CD14-positive monocyte (primary cell): ENCODE results near the gene DOCK6. TPM values are rescaled to one million over a fixed set of nuclear protein-coding genes. Genes with fewer than 3 reads are reported as not detected.

ENCODE experiments used
- DNase-seq, 3 donors: peaks; one replicate each; pipeline ENCODE4 v3.0.0-alpha.2; 2011 to 2022
- H2AFZ ChIP-seq: 2 replicates; pipeline ENCODE4 v1.6.0; 2012; ENCODE audit warnings: mild to moderate bottlenecking, low read depth, low read length, inconsistent platforms; ENCODE audit not compliant: insufficient read depth, poor library complexity, severe bottlenecking
- H3K27ac ChIP-seq, 2 donors: 1 replicate in 1 of 2; 2 replicates in 1 of 2; pipeline ENCODE4 v1.5.1; 2012 to 2013; ENCODE audit warnings: low read length in 2 of 2, control low read depth in 1 of 2, inconsistent platforms in 1 of 2, low read depth in 1 of 2, mild to moderate bottlenecking in 1 of 2
- H3K27me3 ChIP-seq, 2 donors: one replicate each; pipeline versions ENCODE4 v1.6.0 to v1.6.1; 2011 to 2013; ENCODE audit warnings: low read length in 2 of 2; ENCODE audit not compliant: control insufficient read depth in 2 of 2, insufficient read depth in 2 of 2
- H3K36me3 ChIP-seq, 2 donors: replicated peaks in 1 of 2; 1 replicate in 1 of 2; 2 replicates in 1 of 2; pipeline versions ENCODE4 v1.5.1 to v1.6.1; 2012 to 2013; ENCODE audit warnings: low read length in 2 of 2, control low read depth in 1 of 2, inconsistent platforms in 1 of 2, mild to moderate bottlenecking in 1 of 2; ENCODE audit not compliant: insufficient read depth in 2 of 2, control insufficient read depth in 1 of 2
- H3K4me1 ChIP-seq, 2 donors: 1 replicate in 1 of 2; 2 replicates in 1 of 2; pipeline versions ENCODE4 v1.5.1 to v1.6.1; 2012 to 2013; ENCODE audit warnings: low read length in 2 of 2, control low read depth in 1 of 2, inconsistent platforms in 1 of 2, mild to moderate bottlenecking in 1 of 2, moderate library complexity in 1 of 2; ENCODE audit not compliant: insufficient read depth in 2 of 2, control insufficient read depth in 1 of 2
- H3K4me2 ChIP-seq: replicated peaks from 2 replicates; pipeline ENCODE3; 2012; ENCODE audit warnings: low read length, moderate library complexity, mild to moderate bottlenecking; ENCODE audit not compliant: poor library complexity, severe bottlenecking; ENCODE audit errors: extremely low read depth
- H3K4me3 ChIP-seq, 3 experiments: fragments of 200-600 bp in 1 of 3; sonication (generic) in 1 of 3; replicated peaks in 1 of 3; 1 replicate in 2 of 3; 2 replicates in 1 of 3; pipeline ENCODE4 v1.5.1; 2011 to 2013; ENCODE audit warnings: low read length in 3 of 3, mild to moderate bottlenecking in 3 of 3, control low read depth in 2 of 3, low read depth in 2 of 3, inconsistent platforms in 1 of 3, moderate library complexity in 1 of 3
- H3K79me2 ChIP-seq: 2 replicates; pipeline ENCODE4 v1.6.0; 2012; ENCODE audit warnings: mild to moderate bottlenecking, control low read depth, inconsistent platforms, low read length, moderate library complexity; ENCODE audit not compliant: insufficient read depth
- H3K9ac ChIP-seq: 2 replicates; pipeline ENCODE4 v1.6.0; 2017; ENCODE audit warnings: low read length, mild to moderate bottlenecking; ENCODE audit not compliant: insufficient read depth, poor library complexity, severe bottlenecking
- H3K9me3 ChIP-seq, 2 donors: replicated peaks in 1 of 2; 1 replicate in 1 of 2; 2 replicates in 1 of 2; pipeline versions ENCODE4 v1.5.1 to v1.6.1; 2012 to 2013; ENCODE audit warnings: low read length in 2 of 2, control low read depth in 1 of 2; ENCODE audit not compliant: control insufficient read depth in 1 of 2, insufficient read depth in 1 of 2
- H4K20me1 ChIP-seq: 2 replicates; pipeline ENCODE4 v1.6.0; 2012; ENCODE audit warnings: mild to moderate bottlenecking, low read length, control low read depth, moderate library complexity; ENCODE audit not compliant: insufficient read depth
- H3K27ac Mint-ChIP-seq, 7 donors: one replicate each; pipeline ENCODE4 v1.8.0; 2020; ENCODE audit warnings: mild to moderate bottlenecking in 7 of 7, mixed read lengths in 7 of 7, moderate library complexity in 6 of 7, inconsistent platforms in 2 of 7
- H3K27me3 Mint-ChIP-seq, 3 donors: one replicate each; pipeline ENCODE4 v1.8.0; 2021 to 2022; ENCODE audit warnings: low read depth in 3 of 3, mild to moderate bottlenecking in 3 of 3, mixed read lengths in 3 of 3, moderate library complexity in 3 of 3, inconsistent platforms in 1 of 3
- H3K36me3 Mint-ChIP-seq, 2 donors: one replicate each; pipeline ENCODE4 v1.8.0; 2020; ENCODE audit warnings: mixed read lengths in 2 of 2, inconsistent platforms in 1 of 2, mild to moderate bottlenecking in 1 of 2
- H3K4me1 Mint-ChIP-seq: one replicate; pipeline ENCODE4 v1.8.0; 2020; ENCODE audit warnings: mild to moderate bottlenecking, mixed read lengths
- H3K4me3 Mint-ChIP-seq, 2 donors: one replicate each; pipeline ENCODE4 v1.8.0; 2020; ENCODE audit warnings: mild to moderate bottlenecking in 2 of 2, mixed read lengths in 2 of 2, moderate library complexity in 1 of 2
- H3K9me3 Mint-ChIP-seq, 7 donors: one replicate each; pipeline ENCODE4 v1.8.0; 2020 to 2022; ENCODE audit warnings: mixed read lengths in 7 of 7, mild to moderate bottlenecking in 6 of 7, moderate library complexity in 6 of 7, inconsistent platforms in 2 of 7
- CTCF ChIP-seq: fragments of 200-600 bp; IDR thresholded peaks from one replicate; pipeline ENCODE4 v1.8.0; 2022; ENCODE audit warnings: antibody characterized with exemption, mild to moderate bottlenecking
- WGBS: methylation state at CpG from one replicate; pipeline ENCODE4 v1.1.5; 2013; ENCODE audit warnings: missing lambda C conversion rate; ENCODE audit not compliant: insufficient coverage; 5-methylcytosine and 5-hydroxymethylcytosine counted together
- intact Hi-C, 2 donors: fragments of 100-400 bp; cut with micrococcal nuclease; formaldehyde crosslinking; loops; one replicate each; pipeline versions ENCODE4 v1.15.0 to v1.15.1; 2023
- polyA plus RNA-seq, 3 donors: library from polyadenylated mRNA; depleted of rRNA in 1 of 3; unstranded in 2 of 3; stranded (reverse) in 1 of 3; fragments of 300-500 nt in 2 of 3; fragments of >200 nt in 1 of 3; fragmentation: Illumina TruSeq in 2 of 3; gene quantifications; 1 replicate in 2 of 3; 2 replicates in 1 of 3; pipeline ENCODE4 v1.2.3, GENCODE V29; 2012 to 2021

The DOCK6 gene
- polyA plus RNA-seq, 3 donors: 0.03 to 0.93 (median 0.18) TPM

- Mint-ChIP-seq H3K4me1 (no peaks in the 10 kb centered on the region), H3K27me3 (peaks cover 58 to 81% (median 73%) of the 10 kb centered on the region in 3 donors), H3K36me3 (no peaks in the 10 kb centered on the region), H3K4me3 (no peak overlapping the region), H3K27ac (no peak overlapping the region), H3K9me3 (peaks cover 0 to 18% (median 4%) of the 10 kb centered on the region in 7 donors)
- H3K27ac ChIP-seq: no peak overlapping the region
- H3K4me3 ChIP-seq: no peak overlapping the region
- DNase-seq: no peak
- no peak overlapping the region for H2AFZ ChIP-seq
- H3K36me3 ChIP-seq: no peaks in the 10 kb centered on the region
- no peaks in the 10 kb centered on the region for H4K20me1 ChIP-seq
- intact Hi-C loops: no loop called here
- H3K79me2 ChIP-seq: no peaks in the 10 kb centered on the region
- H3K9ac ChIP-seq: no peak overlapping the region
- H3K4me1 ChIP-seq: no peaks in the 10 kb centered on the region
- no peaks in the 10 kb centered on the region for H3K9me3 ChIP-seq
- H3K4me2 ChIP-seq: no peak overlapping the region
- WGBS: 60% methylated on average over 2 of the region's 2 CpGs
- no peak for TF ChIP-seq CTCF
- peaks cover 14 to 56% of the 10 kb centered on the region in 2 donors for H3K27me3 ChIP-seq
These were observed 11.0 kb upstream of the DOCK6 start for GRCh38 chr19:11273296-11273695.

- no peak overlapping the region for H3K4me3 Mint-ChIP-seq
- Histone ChIP-seq H3K9ac (no peak overlapping the region), H3K4me3 (no peak overlapping the region), H3K27ac (no peak overlapping the region), H3K79me2 (no peaks in the 10 kb centered on the region), H3K4me2 (no peak overlapping the region), H4K20me1 (no peaks in the 10 kb centered on the region), H3K9me3 (no peaks in the 10 kb centered on the region), H3K27me3 (peaks cover 0 to 56% of the 10 kb centered on the region in 2 donors), H3K4me1 (no peaks in the 10 kb centered on the region), H3K36me3 (no peaks in the 10 kb centered on the region), H2AFZ (peak overlapping the region; percentile 10)
- H3K27me3 Mint-ChIP-seq: peaks cover 61 to 88% (median 70%) of the 10 kb centered on the region in 3 donors
- no peaks in the 10 kb centered on the region for H3K36me3 Mint-ChIP-seq
- no peak for TF ChIP-seq CTCF
- WGBS: 53% methylated on average over 3 of the region's 7 CpGs
- no peaks in the 10 kb centered on the region for H3K4me1 Mint-ChIP-seq
- intact Hi-C loops: no loop called here
- H3K27ac Mint-ChIP-seq: no peak overlapping the region
- DNase-seq: no peak
- peaks cover 0 to 12% (median 0%) of the 10 kb centered on the region in 7 donors for H3K9me3 Mint-ChIP-seq
These were observed 7.1 kb upstream of the DOCK6 start for GRCh38 chr19:11269408-11269807.
